Fibroblast of skin of abdomen (primary cell): ENCODE measurements around the gene C19orf53. TPM values are rescaled to one million over a fixed set of nuclear protein-coding genes. Genes with fewer than 3 reads are reported as not detected.
"Not testable (repeated sequence)": the region's sequence is repeated elsewhere in the genome, so short reads cannot be mapped to it uniquely, and the experiment has no call there.

Experiments used
- DNase-seq: peaks from one replicate; pipeline ENCODE4 v3.0.0-alpha.2; 2013
- polyA plus RNA-seq, 2 experiments: library from polyadenylated mRNA; unstranded; fragments of 120-200 nt; gene quantifications; one replicate each; pipeline ENCODE4 v1.2.1, GENCODE V29; 2013; ENCODE audit not compliant: insufficient read length in 2 of 2

The C19orf53 gene
- 174 TPM for polyA plus RNA-seq (2013, experiment 1 of 2; ENCODE audit: insufficient read length)
- polyA plus RNA-seq (2013, experiment 2 of 2; ENCODE audit: insufficient read length), result 181 TPM

GRCh38 chr19:13774217-13775191 is at the start of gene C19orf53:
C19orf53 (plus strand) TSS chr19:13774456; CDS start chr19:13774478, 22 bp downstream.
- peak; percentile 90 for DNase-seq

GRCh38 chr19:13726323-13726722 is 47.9 kb upstream of the C19orf53 start:
- no peak for DNase-seq

GRCh38 chr19:13727798-13728197 is 46.5 kb upstream of the C19orf53 start:
- DNase-seq, result peak; percentile 74

GRCh38 chr19:13729859-13730258 is 44.4 kb upstream of the C19orf53 start:
- DNase-seq, result peak; percentile 46

- peak; percentile 98 for DNase-seq
These were observed 42.9 kb upstream of the C19orf53 start for GRCh38 chr19:13731147-13731964.

GRCh38 chr19:13732337-13732736 is 41.9 kb upstream of the C19orf53 start:
- no peak for DNase-seq

- no peak for DNase-seq
These were observed 39.5 kb upstream of the C19orf53 start for GRCh38 chr19:13734751-13735150.

GRCh38 chr19:13738073-13738472 is 36.2 kb upstream of the C19orf53 start:
- no peak for DNase-seq

GRCh38 chr19:13741893-13742292 is 32.4 kb upstream of the C19orf53 start:
- no peak for DNase-seq

- no peak for DNase-seq
These were observed 31.5 kb upstream of the C19orf53 start for GRCh38 chr19:13742756-13743155.

GRCh38 chr19:13744174-13744573 is 30.1 kb upstream of the C19orf53 start:
- DNase-seq, result no peak

GRCh38 chr19:13747098-13747453 is 27.2 kb upstream of the C19orf53 start:
- no peak for DNase-seq

GRCh38 chr19:13748169-13748828 is 26.0 kb upstream of the C19orf53 start:
- DNase-seq, result peak; percentile 13

GRCh38 chr19:13751436-13751835 is 22.8 kb upstream of the C19orf53 start:
- DNase-seq, result no peak

- not testable (repeated sequence) for DNase-seq
These were observed 20.6 kb upstream of the C19orf53 start for GRCh38 chr19:13753622-13754021.

- no peak for DNase-seq
These were observed 18.0 kb upstream of the C19orf53 start for GRCh38 chr19:13756210-13756609.

GRCh38 chr19:13757805-13758772 is 16.2 kb upstream of the C19orf53 start:
- DNase-seq, result no peak

GRCh38 chr19:13758795-13759194 is 15.5 kb upstream of the C19orf53 start:
- no peak for DNase-seq

GRCh38 chr19:13761423-13761822 is 12.8 kb upstream of the C19orf53 start:
- no peak for DNase-seq

- no peak for DNase-seq
These were observed 11.5 kb upstream of the C19orf53 start for GRCh38 chr19:13762635-13763235.

GRCh38 chr19:13763265-13763664 is 11.0 kb upstream of the C19orf53 start:
- no peak for DNase-seq
